Peyer's patch (tissue), 4 donors: Measurements from ENCODE around the gene MAD1L1.

Experiments used
- CTCF ChIP-seq, 6 experiments: fragments of 450-650 bp in 4 of 6; fragments of 200-600 bp in 2 of 6; sonication (generic) in 1 of 6; IDR thresholded peaks; one replicate each; pipeline ENCODE4 v1.5.1; 2017 to 2019; ENCODE audit warnings: antibody characterized with exemption in 6 of 6, mild to moderate bottlenecking in 3 of 6, moderate library complexity in 1 of 6
- POLR2A ChIP-seq, 2 donors: fragments of 450-650 bp; IDR thresholded peaks; one replicate each; pipeline ENCODE4 v1.5.1; 2017; ENCODE audit warnings: antibody characterized with exemption in 2 of 2, mild to moderate bottlenecking in 2 of 2, moderate library complexity in 2 of 2

- no peak for TF ChIP-seq CTCF (IDR thresholded peaks at IDR 0.05)
- TF ChIP-seq POLR2A (IDR thresholded peaks at IDR 0.05), result no peak
These were observed 47.7 kb upstream of the MAD1L1 start for GRCh38 chr7:2280424-2280823.
